GM23338 (cell line): ENCODE data around the gene BEST1. TPM values are rescaled to one million over a fixed set of nuclear protein-coding genes. Genes with fewer than 3 reads are reported as not detected.

Experiments used
- ATAC-seq: fragments of 200-7000 bp; cut with Tn5 transposase; 3 replicates; pipeline ENCODE4 v1.9.1; 2020
- DNase-seq: peaks from one replicate; pipeline ENCODE4 v3.0.0-alpha.2; 2015; ENCODE audit warnings: low spot score
- H2AFZ ChIP-seq: fragments of 200-600 bp; sonication (generic); 2 replicates; pipeline ENCODE4 v1.8.0; 2016; ENCODE audit warnings: antibody characterized with exemption, mild to moderate bottlenecking, moderate library complexity
- H3F3A ChIP-seq: fragments of 200-600 bp; sonication (generic); replicated peaks from 2 replicates; pipeline ENCODE4 v1.8.0; 2017; ENCODE audit warnings: antibody characterized with exemption, mixed run types, low read depth
- H3K27ac ChIP-seq: fragments of 200-600 bp; sonication (generic); 2 replicates; pipeline ENCODE4 v1.6.1; 2016; ENCODE audit warnings: low read depth
- H3K27me3 ChIP-seq: fragments of 200-600 bp; sonication (generic); 2 replicates; pipeline ENCODE4 v1.8.0; 2016; ENCODE audit warnings: mild to moderate bottlenecking, mixed run types, moderate library complexity; ENCODE audit not compliant: insufficient read depth
- H3K36me3 ChIP-seq: fragments of 200-600 bp; sonication (generic); 2 replicates; pipeline ENCODE4 v1.8.0; 2016; ENCODE audit warnings: mild to moderate bottlenecking; ENCODE audit not compliant: insufficient read depth
- H3K4me1 ChIP-seq: fragments of 200-600 bp; sonication (generic); 2 replicates; pipeline ENCODE4 v1.8.0; 2016; ENCODE audit warnings: mild to moderate bottlenecking, moderate library complexity; ENCODE audit not compliant: insufficient read depth
- H3K4me2 ChIP-seq: fragments of 200-600 bp; sonication (generic); 2 replicates; pipeline ENCODE4 v1.7.1; 2017; ENCODE audit warnings: mixed run types
- H3K4me3 ChIP-seq: fragments of 200-600 bp; sonication (generic); 2 replicates; pipeline ENCODE4 v1.6.1; 2016; ENCODE audit warnings: mixed run types
- H3K79me2 ChIP-seq: fragments of 200-600 bp; sonication (generic); replicated peaks from 2 replicates; pipeline ENCODE4 v1.8.0; 2017; ENCODE audit warnings: mild to moderate bottlenecking; ENCODE audit not compliant: insufficient read depth
- H3K9me2 ChIP-seq: fragments of 200-600 bp; sonication (generic); 2 replicates; pipeline ENCODE4 v1.8.0; 2017; ENCODE audit not compliant: insufficient read depth
- H4K20me1 ChIP-seq: fragments of 200-600 bp; sonication (generic); replicated peaks from 2 replicates; pipeline ENCODE4 v1.8.0; 2017; ENCODE audit warnings: mild to moderate bottlenecking; ENCODE audit not compliant: insufficient read depth
- H3K27ac Mint-ChIP-seq: 2 replicates; pipeline ENCODE4 v1.8.0; 2020; ENCODE audit warnings: inconsistent platforms, mild to moderate bottlenecking, moderate library complexity, mixed read lengths
- H3K27me3 Mint-ChIP-seq: 3 replicates; pipeline ENCODE4 v1.8.0; 2022; ENCODE audit warnings: low read depth, mild to moderate bottlenecking, moderate library complexity, mixed read lengths, inconsistent platforms; ENCODE audit not compliant: insufficient read depth, poor library complexity
- H3K36me3 Mint-ChIP-seq: 3 replicates; pipeline ENCODE4 v1.8.0; 2021; ENCODE audit warnings: low read depth, mild to moderate bottlenecking, inconsistent platforms, moderate library complexity, mixed read lengths
- H3K4me1 Mint-ChIP-seq: 3 replicates; pipeline ENCODE4 v1.8.0; 2020; ENCODE audit warnings: mild to moderate bottlenecking, inconsistent platforms, mixed read lengths
- H3K4me3 Mint-ChIP-seq: 3 replicates; pipeline ENCODE4 v1.8.0; 2021; ENCODE audit warnings: moderate library complexity, mild to moderate bottlenecking, inconsistent platforms, mixed read lengths
- H3K9me3 Mint-ChIP-seq: 3 replicates; pipeline ENCODE4 v1.8.0; 2020; ENCODE audit warnings: moderate library complexity, mild to moderate bottlenecking, inconsistent platforms, mixed read lengths
- CTCF ChIP-seq, 2 experiments: fragments of 200-600 bp in 1 of 2; sonication (generic) in 1 of 2; conservative IDR thresholded peaks; 2 replicates each; pipeline versions ENCODE4 v1.5.1 to v1.6.1; 2016 to 2017; ENCODE audit warnings: antibody characterized with exemption in 2 of 2, low read depth in 2 of 2, mild to moderate bottlenecking in 2 of 2, moderate library complexity in 1 of 2
- JUNB ChIP-seq: IDR thresholded peaks from one replicate; pipeline ENCODE4 v1.6.1; 2016; ENCODE audit warnings: antibody characterized with exemption; ENCODE audit not compliant: unreplicated experiment
- STAT1 ChIP-seq: IDR thresholded peaks from one replicate; pipeline ENCODE4 v1.6.1; 2016; ENCODE audit warnings: antibody characterized with exemption; ENCODE audit not compliant: unreplicated experiment
- ZNF114 ChIP-seq: fragments of 250-450 bp; sonication (Bioruptor Pico); IDR thresholded peaks from 2 replicates; pipeline ENCODE4 v1.5.0; 2020; ENCODE audit warnings: mild to moderate bottlenecking, moderate library complexity
- ZNF462 ChIP-seq: fragments of 250-450 bp; sonication (Bioruptor Pico); IDR thresholded peaks from 2 replicates; pipeline ENCODE4 v1.5.0; 2020; ENCODE audit warnings: mild to moderate bottlenecking, moderate library complexity
- polyA plus RNA-seq: library from polyadenylated mRNA; unstranded; fragments of >200 nt; fragmentation: Nextera tagmentation; extraction: Ambion mirVana; gene quantifications from 2 replicates; pipeline ENCODE4 v1.2.1, GENCODE V29; 2016
- total RNA-seq: library from RNA; depleted of rRNA; stranded (reverse); fragments of >200 nt; shearing (Covaris generic); gene quantifications from 2 replicates; pipeline ENCODE4 v1.2.3, GENCODE V29; 2014

BEST1 gene
- total and polyA plus RNA-seq, 2 experiments from 2014 or later, result 0.35 to 0.44 TPM

GRCh38 chr11:61967924-61968757 is 18.0 kb downstream of the BEST1 start:
- H3K4me3 ChIP-seq, result peak overlapping the region; percentile 100
- H3K9me3 Mint-ChIP-seq, result peaks cover 2% of the 10 kb centered on the region; the same call in 2 of the 3 replicates
- TF ChIP-seq STAT1, result no peak
- no peak for TF ChIP-seq CTCF (conservative IDR thresholded peaks at IDR 0.05; ENCODE audit: low read depth in 2 of 2)
- no peak for TF ChIP-seq ZNF462 (CRISPR knock-in tag)
- no peak for TF ChIP-seq ZNF114 (CRISPR knock-in tag)
- no peak for TF ChIP-seq JUNB
- H3K36me3 ChIP-seq, result peaks cover 27% of the 10 kb centered on the region
- peak overlapping the region; percentile 84 for H2AFZ ChIP-seq
- peaks cover 43% of the 10 kb centered on the region for H3K79me2 ChIP-seq
- DNase-seq (peak; percentile 52), ATAC-seq (peak; percentile 6)
- H3K27ac ChIP-seq, result peak overlapping the region; percentile 97
- H3F3A ChIP-seq, result peaks cover 34% of the 10 kb centered on the region
- peak overlapping the region; percentile 98 for H3K27ac Mint-ChIP-seq
- H3K27me3 Mint-ChIP-seq, result peaks cover 23% of the 10 kb centered on the region
- H3K9me2 ChIP-seq, result 0 out of 2 replicates have a peak, but pooled peaks cover 4% of the 10 kb centered on the region
- peaks cover 38% of the 10 kb centered on the region for H3K36me3 Mint-ChIP-seq
- peaks cover 32% of the 10 kb centered on the region for H4K20me1 ChIP-seq
- no peaks in the 10 kb centered on the region for H3K27me3 ChIP-seq
- H3K4me1 ChIP-seq, result peaks cover 44% of the 10 kb centered on the region
- H3K4me1 Mint-ChIP-seq, result peaks cover 48% of the 10 kb centered on the region
- H3K4me3 Mint-ChIP-seq, result peak overlapping the region; percentile 95
- peak overlapping the region; percentile 100 for H3K4me2 ChIP-seq
